BJ (cell line): Measurements from ENCODE around the gene HERC5. TPM values are rescaled to one million over a fixed set of nuclear protein-coding genes. Genes with fewer than 3 reads are reported as not detected.

Experiments
- CTCF ChIA-PET: fragments of 350-600 bp; formaldehyde crosslinking; extraction: SDS; loops from one replicate; lab custom pipeline; 2021; ENCODE audit warnings: antibody characterized with exemption, inconsistent platforms; lab: Yijun Ruan, JAX
- POLR2A ChIA-PET: fragments of 300-600 bp; sonication (Branson Sonifier 250); formaldehyde crosslinking; extraction: SDS; loops from one replicate; lab custom pipeline; 2021; ENCODE audit warnings: antibody characterized with exemption; lab: Charles Lee
- DNase-seq: peaks from one replicate; pipeline ENCODE4 v3.0.0-alpha.2; 2011; ENCODE audit warnings: low read depth
- H3K27me3 ChIP-seq: 2 replicates; pipeline ENCODE4 v1.6.0; 2011; ENCODE audit warnings: low read length; ENCODE audit not compliant: control insufficient read depth, insufficient read depth
- H3K36me3 ChIP-seq: 2 replicates; pipeline ENCODE4 v1.5.1; 2011; ENCODE audit warnings: low read length; ENCODE audit not compliant: control insufficient read depth, insufficient read depth
- H3K4me3 ChIP-seq: 2 replicates; pipeline ENCODE4 v1.5.1; 2011; ENCODE audit warnings: low read depth, mild to moderate bottlenecking, control low read depth, low read length
- polyA plus RNA-seq: library from polyadenylated mRNA; depleted of rRNA; stranded (reverse); fragments of >200 nt; gene quantifications from 2 replicates; pipeline ENCODE4 v1.2.3, GENCODE V29; 2011
- TF ChIP-seq, protein P1 (sequence below): IDR thresholded peaks from 2 replicates; pipeline ENCODE4 v1.5.1; 2011; ENCODE audit warnings: low read depth, mild to moderate bottlenecking, control low read depth, inconsistent platforms, low read length, moderate library complexity; ENCODE audit not compliant: insufficient read depth

The HERC5 gene
- polyA plus RNA-seq, 1 experiment = 0.05 TPM

DNA sequence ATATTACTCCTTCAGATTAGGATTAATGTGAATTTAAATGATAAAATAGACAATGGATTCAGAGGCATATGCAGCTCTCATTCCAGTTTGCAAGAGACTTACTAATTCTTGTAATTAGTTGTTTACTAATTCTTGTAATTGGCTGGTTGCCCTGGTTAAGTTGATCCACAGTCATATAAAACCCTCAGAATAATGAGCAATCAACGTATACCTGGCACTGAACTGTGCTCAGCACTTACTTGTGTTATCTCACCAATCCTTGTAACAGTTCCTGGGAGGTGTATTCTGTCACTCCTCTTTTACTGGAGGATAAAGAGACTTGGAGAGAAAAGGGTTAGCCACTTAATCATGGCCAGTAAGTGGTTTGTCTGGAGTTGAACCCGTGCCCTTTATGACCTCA is 10.5 kb downstream of the HERC5 start:
- TF ChIP-seq, protein P1, sequence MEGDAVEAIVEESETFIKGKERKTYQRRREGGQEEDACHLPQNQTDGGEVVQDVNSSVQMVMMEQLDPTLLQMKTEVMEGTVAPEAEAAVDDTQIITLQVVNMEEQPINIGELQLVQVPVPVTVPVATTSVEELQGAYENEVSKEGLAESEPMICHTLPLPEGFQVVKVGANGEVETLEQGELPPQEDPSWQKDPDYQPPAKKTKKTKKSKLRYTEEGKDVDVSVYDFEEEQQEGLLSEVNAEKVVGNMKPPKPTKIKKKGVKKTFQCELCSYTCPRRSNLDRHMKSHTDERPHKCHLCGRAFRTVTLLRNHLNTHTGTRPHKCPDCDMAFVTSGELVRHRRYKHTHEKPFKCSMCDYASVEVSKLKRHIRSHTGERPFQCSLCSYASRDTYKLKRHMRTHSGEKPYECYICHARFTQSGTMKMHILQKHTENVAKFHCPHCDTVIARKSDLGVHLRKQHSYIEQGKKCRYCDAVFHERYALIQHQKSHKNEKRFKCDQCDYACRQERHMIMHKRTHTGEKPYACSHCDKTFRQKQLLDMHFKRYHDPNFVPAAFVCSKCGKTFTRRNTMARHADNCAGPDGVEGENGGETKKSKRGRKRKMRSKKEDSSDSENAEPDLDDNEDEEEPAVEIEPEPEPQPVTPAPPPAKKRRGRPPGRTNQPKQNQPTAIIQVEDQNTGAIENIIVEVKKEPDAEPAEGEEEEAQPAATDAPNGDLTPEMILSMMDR = no peak
- Histone ChIP-seq H3K36me3 (no peaks in the 10 kb centered on the region), H3K27me3 (peaks cover 2% of the 10 kb centered on the region; the same call in 1 of the 2 replicates), H3K4me3 (no peak overlapping the region)
- ChIA-PET CTCF (interaction anchor here (0.6 kb wide), 1 partner anchor 103 kb away, joined by 3 read pairs; no protein-coding TSS in a partner anchor), POLR2A (no interaction called here)
- DNase-seq = no peak

DNA sequence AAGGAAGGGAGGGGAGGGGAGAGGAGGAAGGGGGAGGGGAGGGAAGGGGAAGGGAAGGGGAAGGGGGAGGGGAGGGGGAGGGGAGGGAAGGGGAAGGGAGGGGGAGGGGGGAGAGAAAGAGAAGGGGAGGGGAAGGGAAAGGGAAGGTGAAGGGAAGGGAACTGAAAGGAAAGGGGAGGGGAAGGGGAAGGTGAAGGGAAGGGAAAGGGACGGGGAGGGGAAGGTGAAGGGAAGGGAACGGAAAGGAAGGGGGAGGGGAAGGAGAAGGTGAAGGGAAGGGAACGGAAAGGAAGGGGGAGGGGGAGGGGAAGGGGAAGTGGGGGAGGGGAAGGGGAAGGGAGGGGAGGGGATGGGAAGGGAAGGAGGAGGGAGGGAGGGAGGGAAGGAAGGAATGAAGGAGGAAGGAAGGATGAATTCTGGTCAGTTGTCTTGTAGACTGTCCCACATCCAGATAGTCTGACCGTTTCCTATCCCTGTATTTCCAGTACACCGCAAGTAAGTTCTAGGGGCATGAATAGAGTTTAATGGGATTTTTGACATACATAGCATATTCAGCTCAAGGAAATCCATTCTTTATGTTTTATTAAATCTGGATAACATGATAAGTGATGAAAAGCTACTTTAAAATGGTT is 20.4 kb downstream of the HERC5 start:
- H3K27me3 ChIP-seq = peaks cover 2% of the 10 kb centered on the region; the same call in 1 of the 2 replicates
- no peak for DNase-seq
- TF ChIP-seq, protein P1 = no peak
- CTCF ChIA-PET = no interaction called here
- H3K36me3 ChIP-seq = no peaks in the 10 kb centered on the region
- POLR2A ChIA-PET = no interaction called here
- H3K4me3 ChIP-seq = no peak overlapping the region

GRCh38 chr4:88478247-88478646 is 21.3 kb downstream of the HERC5 start:
- no peaks in the 10 kb centered on the region for H3K36me3 ChIP-seq
- no peak overlapping the region for H3K4me3 ChIP-seq
- TF ChIP-seq, protein P1 = no peak
- H3K27me3 ChIP-seq = peaks cover 2% of the 10 kb centered on the region; the same call in 1 of the 2 replicates
- POLR2A ChIA-PET = no interaction called here
- DNase-seq = no peak
- CTCF ChIA-PET = no interaction called here

DNA sequence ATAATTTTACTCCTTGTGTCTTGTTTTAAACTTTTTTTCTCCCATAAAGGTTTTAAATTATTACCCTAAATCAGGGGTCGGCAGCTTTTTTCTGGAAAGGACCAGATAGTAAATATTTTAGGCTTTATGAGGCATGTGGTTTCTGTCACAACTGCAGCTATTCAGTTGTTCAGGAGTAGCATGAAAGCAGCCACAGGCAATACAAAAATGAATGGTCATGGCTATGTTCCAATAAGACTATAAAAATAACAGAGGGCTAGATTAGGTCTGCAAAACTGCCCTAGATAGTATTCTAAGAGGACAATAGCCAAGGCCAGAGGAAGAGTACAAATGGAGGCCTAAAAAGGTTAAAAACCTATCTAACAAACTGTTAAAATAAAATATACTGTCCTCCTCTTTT is 24.6 kb downstream of the HERC5 start:
- POLR2A ChIA-PET = no interaction called here
- CTCF ChIA-PET = interaction anchor here (1.1 kb wide), 1 partner anchor 26 kb away, joined by 3 read pairs; no protein-coding TSS in a partner anchor

DNA sequence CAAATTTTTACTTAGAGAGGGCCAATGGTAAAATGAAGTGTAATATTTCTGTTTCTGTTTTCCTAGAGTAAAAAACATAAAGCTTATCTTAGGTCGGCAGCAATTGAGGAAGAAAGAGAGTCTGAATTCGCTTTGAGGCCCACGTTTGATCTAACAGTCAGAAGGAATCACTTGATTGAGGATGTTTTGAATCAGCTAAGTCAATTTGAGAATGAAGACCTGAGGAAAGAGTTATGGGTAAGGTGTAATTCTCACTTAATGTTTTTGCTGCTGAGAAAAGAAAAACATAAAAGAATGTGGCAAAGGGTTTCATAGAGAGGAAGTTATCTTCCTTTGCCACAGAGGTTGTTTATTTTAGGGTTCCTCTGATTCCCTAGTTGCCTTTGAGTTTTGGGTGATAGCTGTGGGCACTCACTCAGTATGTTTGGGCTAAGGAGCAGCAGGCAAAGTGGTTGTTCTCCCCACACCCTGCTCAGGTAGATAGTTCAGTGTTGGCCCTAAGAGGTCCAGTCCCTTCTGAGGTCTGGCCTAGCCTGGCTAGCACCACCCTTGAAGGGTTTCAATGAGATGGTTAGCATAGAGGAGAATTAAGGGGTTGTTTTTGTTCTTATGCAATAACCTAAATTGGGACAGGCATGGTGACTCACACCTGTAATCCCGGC is 32.3 kb downstream of the HERC5 start:
- Histone ChIP-seq H3K27me3 (no peaks in the 10 kb centered on the region), H3K36me3 (no peaks in the 10 kb centered on the region), H3K4me3 (no peak overlapping the region)
- POLR2A ChIA-PET = no interaction called here
- DNase-seq = no peak
- CTCF ChIA-PET = interaction anchor here (0.6 to 0.7 kb wide), 2 partner anchors 25 to 265 kb away, joined by 3 read pairs; no protein-coding TSS in a partner anchor
- TF ChIP-seq, protein P1 = no peak

More for the DNA sequence above, 24.6 kb downstream of the HERC5 start:
- TF ChIP-seq, protein P1 = no peak
- H3K27me3 ChIP-seq = no peaks in the 10 kb centered on the region
- H3K36me3 ChIP-seq = no peaks in the 10 kb centered on the region
- H3K4me3 ChIP-seq = no peak overlapping the region
- DNase-seq = peak; percentile 9
